SKM-1 treated with dmso at 0.1 percent for 144 hours (cell line): ENCODE data around the gene CELSR1.

ENCODE experiments used
- DNase-seq: peaks from one replicate; lab custom pipeline; 2025; ENCODE audit not compliant: unreplicated experiment; lab: John Stamatoyannopoulos, UW

CELSR1 gene

DNA sequence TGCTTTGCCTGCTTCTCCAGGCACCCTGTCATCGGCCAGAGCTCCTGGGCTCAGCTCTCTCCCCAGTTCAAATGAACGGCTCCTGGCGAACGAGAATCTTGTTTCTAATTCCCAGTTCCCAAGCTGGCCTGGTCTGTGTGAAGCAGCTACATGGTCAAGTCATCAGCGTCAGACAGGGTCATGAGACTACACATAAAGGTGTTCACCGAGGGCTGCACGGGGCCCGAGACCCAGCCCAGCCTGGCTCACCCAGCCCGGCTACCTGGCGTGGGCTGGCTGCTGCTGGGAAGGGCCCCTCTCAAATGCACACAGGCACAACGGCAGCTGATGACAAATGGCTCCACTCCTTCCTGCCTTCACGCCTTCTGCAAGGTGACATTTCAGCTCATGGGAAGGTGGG, 14.6 kb upstream of the CELSR1 start:
- DNase-seq: no peak

DNA sequence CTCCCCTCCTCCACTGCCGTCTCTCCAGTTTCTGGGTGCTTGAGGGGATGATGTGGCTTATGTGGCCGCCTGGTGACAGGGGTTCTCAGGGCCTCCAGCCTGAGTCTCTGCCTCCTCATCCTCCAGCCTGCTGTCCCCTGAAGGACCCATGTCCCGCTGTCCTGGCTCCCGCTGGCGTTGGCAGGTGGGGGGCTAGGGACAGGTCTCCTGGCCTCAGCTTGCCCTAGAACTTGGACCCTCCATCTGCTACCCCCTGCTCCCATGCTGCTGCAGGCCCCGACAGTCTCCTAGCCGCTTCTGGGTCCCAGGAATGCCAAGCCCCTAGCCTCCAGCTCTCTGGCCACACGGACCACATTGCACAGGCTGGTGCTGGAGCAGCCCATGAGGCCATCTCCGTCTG, 13.9 kb upstream of the CELSR1 start:
- DNase-seq: no peak

DNA sequence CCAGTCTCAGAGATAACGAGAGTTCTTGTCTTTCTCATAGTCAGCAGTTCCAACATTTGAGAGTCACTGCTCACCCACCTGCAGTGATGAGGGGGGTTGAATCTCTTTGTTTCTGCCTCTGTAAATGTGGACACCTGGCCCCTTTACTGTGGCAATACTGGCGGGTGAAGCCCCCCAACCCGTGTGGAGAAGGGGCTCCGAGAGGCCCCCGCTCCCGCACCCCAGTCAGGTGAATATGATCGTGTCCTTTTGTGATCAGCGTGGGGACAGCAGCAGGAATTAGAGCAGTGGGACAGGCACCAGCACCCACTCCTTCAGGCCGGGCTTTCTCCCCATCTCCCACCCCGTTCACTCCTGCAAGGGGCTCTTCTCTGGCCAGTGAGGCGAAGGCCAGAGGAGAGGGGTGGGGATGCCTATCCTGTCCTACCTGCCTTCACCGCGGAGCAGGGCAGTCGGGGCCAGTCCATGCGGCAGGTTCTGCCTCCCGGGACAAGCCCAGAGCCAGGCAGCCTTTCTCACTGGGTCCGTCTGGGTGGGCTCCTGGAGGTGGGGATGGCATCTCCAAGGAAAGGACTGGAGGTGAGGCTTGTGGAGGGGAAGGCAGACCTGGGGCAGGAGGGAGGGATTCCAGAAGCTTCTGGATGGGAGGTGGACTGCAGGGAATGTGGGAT, 12.7 kb upstream of the CELSR1 start:
- no peak for DNase-seq

GRCh38 chr22:46549563-46549840, 12.1 kb upstream of the CELSR1 start:
- no peak for DNase-seq

- DNase-seq: no peak
Measured at GRCh38 chr22:46547883-46548244, 10.4 kb upstream of the CELSR1 start.

DNA sequence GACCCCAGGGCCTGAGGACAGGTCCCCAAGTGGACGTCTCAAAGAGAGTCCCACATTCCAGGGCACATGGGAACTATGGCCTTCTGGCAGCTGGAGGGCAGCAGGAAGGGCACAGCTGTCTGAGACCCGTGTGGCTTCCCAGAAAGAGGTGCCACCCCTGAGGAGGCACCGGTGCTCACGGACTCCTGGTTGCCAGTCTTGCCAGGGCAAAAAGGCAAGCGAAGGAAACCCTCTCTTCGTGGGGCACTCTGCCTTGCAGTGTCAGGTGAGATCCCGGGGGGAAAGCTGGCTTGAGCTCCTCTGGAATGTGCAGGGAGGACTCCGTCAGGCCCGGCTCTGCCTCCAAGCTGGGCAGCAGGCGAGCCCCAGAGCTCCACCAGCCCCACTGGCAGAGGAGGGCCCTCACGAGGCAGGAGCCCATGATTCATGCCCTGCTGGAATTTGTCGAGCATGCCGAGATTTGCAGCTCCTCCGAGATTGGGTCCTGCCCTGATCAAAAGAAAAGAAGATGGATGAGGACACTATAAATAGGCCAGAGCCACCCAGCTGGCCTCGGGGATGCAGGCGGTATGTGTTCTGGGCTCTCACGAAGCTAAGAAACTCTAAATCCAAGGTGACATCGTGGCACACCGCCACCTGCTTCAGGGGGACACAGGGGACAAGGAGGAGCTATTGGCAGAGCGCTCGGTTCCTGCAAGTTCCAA, 9.9 kb upstream of the CELSR1 start:
- no peak for DNase-seq

DNA sequence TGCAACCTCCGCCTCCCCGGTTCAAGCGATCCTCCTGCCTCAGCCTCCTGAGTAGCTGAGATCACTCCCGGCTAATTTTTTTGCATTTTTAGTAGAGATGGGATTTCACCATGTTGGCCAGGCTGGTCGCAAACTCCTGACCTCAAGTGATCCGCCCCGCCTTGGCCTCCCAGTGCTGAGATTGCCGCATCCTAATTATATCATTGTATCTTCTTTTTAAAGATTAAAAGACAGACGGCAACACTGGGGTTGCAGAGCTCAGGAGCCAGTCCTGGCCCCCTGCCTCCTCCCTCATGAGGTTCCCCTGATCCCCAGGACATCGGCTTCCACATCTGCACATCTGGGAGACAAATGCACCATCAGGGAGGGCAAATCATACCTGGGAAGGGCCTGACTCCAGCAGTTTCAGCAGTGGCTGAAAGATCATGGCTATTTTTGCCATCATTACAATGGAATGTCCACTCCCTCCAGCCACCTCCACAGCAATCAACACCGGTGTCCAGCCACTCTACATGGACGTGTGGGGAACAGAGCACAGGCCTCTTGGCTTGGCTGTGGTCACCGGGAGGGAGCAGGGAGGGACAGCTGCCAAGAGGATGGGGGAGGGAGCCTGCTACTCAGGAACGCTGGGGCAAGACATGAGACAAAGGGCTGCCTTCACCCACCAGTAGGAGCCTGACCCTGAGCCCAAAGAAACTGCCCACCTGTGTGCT, 9.2 kb upstream of the CELSR1 start:
- DNase-seq: no peak

GRCh38 chr22:46545086-46545792, 7.8 kb upstream of the CELSR1 start:
- no peak for DNase-seq

- DNase-seq: peak; percentile 30
Measured at GRCh38 chr22:46542011-46542985, 4.9 kb upstream of the CELSR1 start.

- no peak for DNase-seq
Measured at GRCh38 chr22:46541536-46541935, 4.1 kb upstream of the CELSR1 start.

DNA sequence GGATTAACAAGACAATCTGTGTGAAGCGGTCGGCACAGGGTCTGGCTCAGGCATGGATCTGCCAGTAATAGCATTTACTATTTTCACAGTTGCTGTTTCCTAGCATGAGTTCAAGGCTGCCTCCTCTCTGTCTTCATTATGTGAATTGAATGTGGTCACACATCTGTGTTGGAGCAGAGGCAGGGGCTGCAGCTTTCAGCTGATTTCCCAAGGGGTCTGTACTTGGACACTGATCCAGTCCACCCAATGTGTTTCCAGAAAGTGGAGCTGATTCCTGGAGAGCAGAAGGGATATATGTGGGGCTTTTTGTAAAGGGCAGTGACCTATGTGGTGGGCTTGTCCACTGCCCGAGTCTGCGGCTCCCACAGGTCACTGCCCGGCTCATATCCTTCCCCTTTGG, 3.5 kb upstream of the CELSR1 start:
- no peak for DNase-seq

- no peak for DNase-seq
Measured at GRCh38 chr22:46539169-46539568, 1.7 kb upstream of the CELSR1 start.

DNA sequence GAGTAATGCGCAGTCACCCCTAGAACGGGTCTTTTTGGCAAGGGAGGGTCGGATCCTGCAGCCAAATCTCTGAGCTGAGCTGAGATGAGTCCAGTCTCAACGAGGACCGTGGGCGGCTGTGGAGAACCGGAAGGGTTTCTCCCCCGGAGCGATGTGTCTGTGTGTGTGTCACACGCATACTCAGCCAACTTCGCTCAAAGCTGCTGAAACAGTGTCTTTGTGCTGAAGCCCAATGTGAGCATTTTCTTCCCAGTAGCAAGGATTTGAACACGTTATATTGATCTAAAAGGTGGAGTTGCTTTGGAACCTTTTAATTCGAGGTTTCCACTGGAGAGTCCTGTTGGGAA, 1.4 kb upstream of the CELSR1 start:
- DNase-seq: no peak

GRCh38 chr22:46537946-46538813, 760 bp upstream of the CELSR1 start:
- DNase-seq: no peak

GRCh38 chr22:46536537-46537224, 739 bp downstream of the CELSR1 start:
- DNase-seq: no peak

DNA sequence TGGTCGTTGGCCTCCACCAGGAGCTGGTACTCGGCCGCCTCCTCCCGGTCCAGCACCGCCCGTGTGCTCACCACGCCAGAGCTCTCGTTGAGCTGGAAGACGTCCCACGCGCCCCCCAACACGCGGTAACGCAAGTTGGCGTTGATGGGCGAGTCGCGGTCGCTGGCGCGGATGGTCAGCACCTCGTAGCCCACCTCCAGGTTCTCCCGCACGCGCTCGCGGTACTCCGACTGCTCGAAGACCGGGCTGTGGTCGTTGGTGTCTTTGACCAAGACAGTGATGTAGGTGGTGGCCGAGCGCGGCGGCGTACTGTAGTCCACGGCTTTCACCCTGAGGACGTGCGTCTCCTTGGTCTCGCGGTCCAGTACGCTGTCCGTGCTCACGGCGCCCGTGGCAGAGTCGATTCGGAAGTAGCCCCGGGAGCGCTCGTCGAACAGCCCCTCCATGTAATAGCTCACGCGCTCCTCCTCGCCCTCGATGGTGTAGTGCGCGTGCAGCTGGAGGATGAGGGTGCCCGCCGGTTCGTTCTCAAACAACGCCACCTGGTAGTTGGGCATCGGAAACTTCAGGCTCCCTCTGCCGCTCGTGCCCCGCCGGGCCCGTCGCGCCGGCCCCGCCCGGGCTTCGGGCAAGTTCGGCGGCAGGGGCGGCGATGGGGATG, 1.4 kb downstream of the CELSR1 start:
- DNase-seq: no peak

DNA sequence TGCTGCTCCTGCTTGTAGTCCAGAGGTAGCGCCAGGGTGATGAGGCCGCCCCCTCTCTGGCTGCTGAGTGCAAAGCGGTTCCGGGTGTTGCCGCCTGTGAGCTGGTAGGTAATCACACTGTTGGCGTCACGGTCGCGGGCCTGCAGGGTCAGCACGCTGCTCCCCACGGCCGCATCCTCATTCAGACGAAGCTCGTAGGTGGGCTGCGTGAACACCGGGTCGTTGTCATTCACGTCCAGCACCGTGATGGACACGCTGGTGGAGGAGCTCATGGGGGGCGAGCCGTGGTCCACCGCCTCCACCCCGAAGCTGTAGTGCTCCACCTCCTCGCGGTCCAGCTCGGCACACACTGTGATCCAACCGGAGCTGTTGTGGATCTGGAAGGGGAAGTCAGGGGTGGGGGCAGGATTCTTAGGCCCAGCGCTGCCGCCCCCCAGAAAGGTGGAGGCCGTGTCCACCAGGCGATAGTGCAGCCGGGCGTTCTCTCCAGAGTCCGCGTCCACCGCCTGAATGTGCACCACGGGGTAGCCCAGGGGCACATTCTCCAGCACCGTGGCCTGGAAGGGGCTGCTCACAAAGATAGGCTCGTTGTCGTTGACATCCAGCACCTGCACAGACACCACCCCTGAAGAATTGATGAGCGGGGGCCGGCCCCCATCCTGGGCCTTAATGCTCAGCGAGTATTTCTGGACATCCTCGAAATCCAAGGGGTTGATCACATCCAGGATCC, 2.4 kb downstream of the CELSR1 start:
- DNase-seq: no peak

GRCh38 chr22:46534177-46534776, 3.1 kb downstream of the CELSR1 start:
- no peak for DNase-seq
